ENCODE data around the gene LSM4.

The LSM4 gene

DNA sequence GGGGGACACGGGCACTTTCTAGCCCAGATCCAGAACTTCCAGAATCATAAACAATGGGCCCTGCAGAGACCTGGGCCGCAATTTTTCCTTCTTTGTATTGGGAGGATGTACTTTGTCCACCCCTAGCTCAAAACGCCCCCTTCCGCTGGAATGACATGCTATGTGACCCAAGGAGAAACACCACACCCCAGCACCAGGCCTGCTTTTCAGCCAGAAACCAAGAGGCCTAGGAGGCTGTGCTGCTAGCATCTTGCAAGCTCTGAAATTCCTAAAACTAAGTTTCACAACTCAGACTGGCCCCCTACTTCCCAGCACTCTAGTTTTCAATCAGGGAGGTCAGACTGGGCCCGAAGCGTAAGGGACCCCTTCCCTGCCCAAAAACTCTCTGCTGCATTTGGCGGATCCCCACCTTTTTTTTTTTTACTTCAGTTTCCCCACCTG is 538 bp downstream of the LSM4 start:
- H3K36me3 ChIP-seq (ENCODE audit: control insufficient read depth, low read length), result peaks cover 43% of the 10 kb centered on the region
- H3K4me3 ChIP-seq (ENCODE audit: low read length), result peak overlapping the region; percentile 87
- H3K4me1 ChIP-seq (ENCODE audit: control insufficient read depth, low read length), result peaks cover 50% of the 10 kb centered on the region
- peak overlapping the region; percentile 72 for H3K27ac ChIP-seq (ENCODE audit: low read depth, low read length)
- H3K9me2 ChIP-seq (replicated peaks; ENCODE audit: control insufficient read depth, low read length), result no peaks in the 10 kb centered on the region
- peaks cover 12% of the 10 kb centered on the region; the same call in 1 of the 2 replicates for H4K20me1 ChIP-seq (ENCODE audit: control insufficient read depth, insufficient read depth, low read depth, low read length)
- peaks cover 16% of the 10 kb centered on the region for H3F3A ChIP-seq (ENCODE audit: control insufficient read depth, insufficient read depth)
- H3K4me2 ChIP-seq (ENCODE audit: low read length), result peak overlapping the region; percentile 98
- peak; percentile 65 for TF ChIP-seq CTCF (IDR thresholded peaks at IDR 0.05; ENCODE audit: low read depth, low read length, poor library complexity, severe bottlenecking)
- TF ChIP-seq EZH2phosphoT487 (IDR thresholded peaks at IDR 0.05; ENCODE audit: borderline replicate concordance, low read length), result no peak
- H3K27me3 ChIP-seq (ENCODE audit: control insufficient read depth, low read length), result no peaks in the 10 kb centered on the region
- peaks cover 58% of the 10 kb centered on the region for H3K79me2 ChIP-seq (ENCODE audit: control insufficient read depth, low read length)
- no peaks in the 10 kb centered on the region for H3K9me3 ChIP-seq (ENCODE audit: control insufficient read depth, insufficient read depth, low read length)

DNA sequence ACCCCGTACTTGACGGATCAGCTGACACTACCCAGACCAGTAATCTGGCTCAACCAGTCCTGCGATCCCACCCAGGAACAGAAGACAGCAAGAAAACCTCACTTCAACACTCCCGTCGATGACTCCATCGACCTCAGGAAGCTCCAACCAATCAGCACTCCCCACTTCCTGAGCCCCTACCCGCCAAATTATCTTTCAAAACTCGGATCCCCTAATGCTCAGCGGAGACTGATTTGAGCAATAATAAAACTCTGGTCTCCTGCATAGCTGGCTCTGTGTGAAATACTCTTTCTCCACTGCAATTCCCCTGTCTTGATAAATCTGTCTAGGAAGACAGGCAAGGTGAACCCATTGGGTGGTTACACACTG is 1.2 kb downstream of the LSM4 start:
- Histone ChIP-seq H3K4me1 (ENCODE audit: control insufficient read depth, low read length) (peaks cover 50% of the 10 kb centered on the region), H3K79me2 (ENCODE audit: control insufficient read depth, low read length) (peaks cover 62% of the 10 kb centered on the region), H3K9me2 (replicated peaks; ENCODE audit: control insufficient read depth, low read length) (no peaks in the 10 kb centered on the region), H3K9me3 (ENCODE audit: control insufficient read depth, insufficient read depth, low read length) (no peaks in the 10 kb centered on the region), H3K4me3 (ENCODE audit: low read length) (peak overlapping the region; percentile 87), H3F3A (ENCODE audit: control insufficient read depth, insufficient read depth) (peaks cover 16% of the 10 kb centered on the region), H3K4me2 (ENCODE audit: low read length) (peak overlapping the region; percentile 98), H3K27ac (ENCODE audit: low read depth, low read length) (peak overlapping the region; percentile 72), H3K27me3 (ENCODE audit: control insufficient read depth, low read length) (no peaks in the 10 kb centered on the region), H3K36me3 (ENCODE audit: control insufficient read depth, low read length) (peaks cover 44% of the 10 kb centered on the region), H4K20me1 (ENCODE audit: control insufficient read depth, insufficient read depth, low read depth, low read length) (peaks cover 12% of the 10 kb centered on the region; the same call in 1 of the 2 replicates)
- TF ChIP-seq CTCF (IDR thresholded peaks at IDR 0.05; ENCODE audit: low read depth, low read length, poor library complexity, severe bottlenecking) (no peak), EZH2phosphoT487 (IDR thresholded peaks at IDR 0.05; ENCODE audit: borderline replicate concordance, low read length) (no peak)

DNA sequence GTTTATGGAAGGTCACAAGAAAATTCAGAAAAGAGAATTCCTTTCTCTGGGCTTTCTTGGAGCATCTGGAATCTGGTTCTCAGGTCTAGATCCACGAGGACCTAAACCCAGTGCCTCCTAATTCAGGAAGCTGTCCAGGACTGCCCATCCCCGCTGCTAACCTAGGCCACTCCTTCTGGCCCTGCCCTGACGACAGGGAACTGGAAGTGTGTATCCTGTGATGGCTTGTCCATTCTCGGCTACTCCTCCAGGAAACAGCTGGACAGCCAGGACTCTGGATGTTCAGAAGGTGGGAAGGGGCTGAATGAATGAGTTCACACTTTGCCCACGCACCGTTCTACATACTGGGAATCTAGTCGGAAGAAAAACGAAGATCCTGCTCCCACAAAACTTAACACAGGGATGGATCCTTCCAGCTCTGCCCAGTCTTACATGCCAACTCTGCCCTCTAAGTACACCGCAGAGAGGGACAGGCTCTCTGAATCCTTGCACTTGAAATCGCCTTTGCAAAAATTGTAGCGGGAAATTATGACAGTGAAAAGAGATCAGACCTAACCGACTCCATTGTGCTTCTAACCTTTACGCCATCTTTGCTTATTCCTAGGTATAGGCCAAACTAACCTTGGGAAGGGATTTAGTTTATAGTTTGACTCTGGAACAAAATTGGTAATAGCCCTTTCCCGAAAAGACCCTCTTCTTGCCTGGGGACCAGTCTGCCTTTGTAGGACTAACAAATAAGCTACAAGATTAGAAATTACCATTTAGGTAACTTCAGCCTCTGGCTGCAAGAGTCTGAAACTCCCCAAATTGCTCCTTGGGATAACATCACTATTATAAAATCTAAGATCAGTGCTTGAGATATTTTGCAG is 1.8 kb downstream of the LSM4 start:
- no peaks in the 10 kb centered on the region for H3K9me3 ChIP-seq (ENCODE audit: control insufficient read depth, insufficient read depth, low read length)
- H3K4me2 ChIP-seq (ENCODE audit: low read length), result peak overlapping the region; percentile 98
- no peak for TF ChIP-seq CTCF (IDR thresholded peaks at IDR 0.05; ENCODE audit: low read depth, low read length, poor library complexity, severe bottlenecking)
- TF ChIP-seq EZH2phosphoT487 (IDR thresholded peaks at IDR 0.05; ENCODE audit: borderline replicate concordance, low read length), result no peak
- H3F3A ChIP-seq (ENCODE audit: control insufficient read depth, insufficient read depth), result peaks cover 16% of the 10 kb centered on the region
- peak overlapping the region; percentile 72 for H3K27ac ChIP-seq (ENCODE audit: low read depth, low read length)
- peaks cover 68% of the 10 kb centered on the region for H3K79me2 ChIP-seq (ENCODE audit: control insufficient read depth, low read length)
- H3K4me1 ChIP-seq (ENCODE audit: control insufficient read depth, low read length), result peaks cover 50% of the 10 kb centered on the region
- H3K4me3 ChIP-seq (ENCODE audit: low read length), result peak overlapping the region; percentile 87
- H4K20me1 ChIP-seq (ENCODE audit: control insufficient read depth, insufficient read depth, low read depth, low read length), result peaks cover 12% of the 10 kb centered on the region; the same call in 1 of the 2 replicates
- H3K9me2 ChIP-seq (replicated peaks; ENCODE audit: control insufficient read depth, low read length), result no peaks in the 10 kb centered on the region
- peaks cover 50% of the 10 kb centered on the region for H3K36me3 ChIP-seq (ENCODE audit: control insufficient read depth, low read length)
- no peaks in the 10 kb centered on the region for H3K27me3 ChIP-seq (ENCODE audit: control insufficient read depth, low read length)
